T-helper 1 cell treated with Interleukin-12 subunit alpha and Interleukin-12 subunit beta and Interleukin-4 antibody, amounts not matched to agents 30 ng/mL and 1 ng/mL, for 36 hours (primary cell): ENCODE measurements around the gene BBS2. TPM values are rescaled to one million over a fixed set of nuclear protein-coding genes. Genes with fewer than 3 reads are reported as not detected.

Experiments used
- intact Hi-C: fragments of 100-400 bp; cut with micrococcal nuclease; formaldehyde crosslinking; loops from one replicate; pipeline ENCODE4 v1.15.1; 2024
- total RNA-seq: library from RNA; stranded (reverse); gene quantifications from 2 replicates; pipeline ENCODE4 v1.2.3, GENCODE V29; 2022

Gene BBS2
- total RNA-seq, 1 donor from 2014 or later = 12.1 TPM

- intact Hi-C loops = no loop called here
Measured at GRCh38 chr16:56478281-56479049, 41.4 kb downstream of the BBS2 start.

DNA sequence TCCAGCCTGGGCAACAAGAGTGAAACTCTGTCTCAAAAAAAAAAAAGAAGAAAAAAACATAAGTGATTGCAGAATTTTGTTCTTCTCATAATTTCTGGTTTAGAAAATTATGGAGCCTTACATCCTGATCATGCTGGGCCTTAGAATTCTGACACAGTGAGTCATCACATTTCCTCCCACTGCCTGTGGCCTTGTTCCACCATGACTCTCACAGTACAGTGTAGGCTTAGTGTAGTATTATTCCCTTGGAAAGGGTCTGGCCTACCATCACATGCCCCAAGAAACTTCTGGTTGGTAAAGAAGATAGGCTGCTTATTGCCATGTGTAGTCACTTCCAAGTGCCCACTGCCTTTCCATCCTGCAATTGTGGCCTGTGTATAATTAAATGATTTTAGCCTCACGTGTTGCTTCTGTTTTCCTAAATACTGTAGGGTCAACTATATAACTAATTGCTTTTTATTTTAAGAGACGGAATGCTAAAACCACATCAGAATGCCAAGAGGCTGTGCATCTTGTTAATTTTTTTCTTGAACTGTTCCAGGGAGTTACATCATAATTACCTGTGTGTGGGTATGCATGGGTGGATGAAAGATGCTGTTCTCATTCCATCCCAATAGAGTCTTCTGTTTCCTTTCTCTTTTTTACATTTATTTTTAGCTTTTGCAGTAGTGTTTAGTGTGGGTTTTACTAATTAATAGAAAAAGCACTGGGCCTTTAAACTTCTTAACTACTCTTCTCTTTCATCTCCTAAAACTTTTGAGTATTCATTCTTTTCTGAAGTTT is 42.5 kb downstream of the BBS2 start:
- intact Hi-C loops = no loop called here

DNA sequence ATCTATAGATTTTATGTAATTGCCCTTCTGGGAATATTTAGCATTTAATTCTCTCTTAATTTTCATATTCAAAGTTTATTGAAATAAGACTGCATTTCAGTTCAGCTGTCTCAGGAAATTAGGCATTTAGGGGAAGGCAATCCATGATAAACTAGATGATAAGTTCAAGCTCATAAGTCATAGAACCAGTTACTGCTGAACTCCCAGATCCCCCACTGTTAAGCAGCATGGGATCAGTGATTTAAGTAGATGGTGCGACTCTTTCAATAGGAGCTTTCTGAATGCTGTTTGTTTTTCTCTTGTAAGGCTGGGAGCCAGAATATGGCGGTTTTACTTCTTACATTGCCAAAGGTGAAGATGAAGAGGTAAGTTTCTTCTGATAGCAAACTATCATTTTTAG is 44.6 kb downstream of the BBS2 start:
- intact Hi-C loops = no loop called here

DNA sequence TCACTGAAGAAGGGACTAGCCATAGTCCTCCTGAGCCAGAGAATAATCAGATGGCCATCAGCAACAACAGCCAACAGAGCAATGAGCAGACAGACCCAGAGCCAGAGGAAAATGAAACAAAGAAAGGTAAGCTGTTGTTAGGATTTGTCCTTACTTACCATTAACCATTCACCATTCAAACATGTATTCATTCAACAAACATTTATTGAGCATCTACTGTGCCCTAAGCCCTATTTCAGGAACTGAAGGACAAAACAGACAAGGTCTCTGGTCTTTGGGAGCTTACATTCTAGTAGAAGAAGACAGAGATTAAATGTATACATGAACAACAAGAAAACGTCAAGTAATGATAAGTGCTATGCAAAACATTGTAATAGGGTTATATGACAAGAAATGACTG is 49.2 kb downstream of the BBS2 start:
- intact Hi-C loops = no loop called here

GRCh38 chr16:56470232-56470631 is 49.6 kb downstream of the BBS2 start:
- intact Hi-C loops = no loop called here

DNA sequence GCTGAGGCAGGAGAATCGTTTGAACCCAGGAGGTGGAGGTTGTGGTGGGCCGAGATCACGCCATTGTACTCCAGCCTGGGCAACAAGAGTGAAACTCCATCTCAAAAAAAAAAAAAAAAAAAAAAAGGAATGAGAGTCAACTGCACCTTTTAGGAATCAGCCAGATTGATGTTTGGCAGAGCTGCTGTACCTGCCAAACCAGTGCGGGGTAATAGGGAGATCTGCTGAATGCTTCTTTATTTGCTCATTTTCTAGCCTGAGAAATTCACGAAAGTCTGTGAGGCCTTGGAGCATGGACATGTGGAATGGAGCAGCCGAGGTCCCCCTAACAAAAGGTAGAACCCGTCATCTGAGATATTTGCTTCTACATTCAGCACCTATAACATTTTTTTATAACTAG is 50.1 kb downstream of the BBS2 start:
- intact Hi-C loops = no loop called here

- intact Hi-C loops = no loop called here
Measured at GRCh38 chr16:56468800-56469199, 51.0 kb downstream of the BBS2 start.

DNA sequence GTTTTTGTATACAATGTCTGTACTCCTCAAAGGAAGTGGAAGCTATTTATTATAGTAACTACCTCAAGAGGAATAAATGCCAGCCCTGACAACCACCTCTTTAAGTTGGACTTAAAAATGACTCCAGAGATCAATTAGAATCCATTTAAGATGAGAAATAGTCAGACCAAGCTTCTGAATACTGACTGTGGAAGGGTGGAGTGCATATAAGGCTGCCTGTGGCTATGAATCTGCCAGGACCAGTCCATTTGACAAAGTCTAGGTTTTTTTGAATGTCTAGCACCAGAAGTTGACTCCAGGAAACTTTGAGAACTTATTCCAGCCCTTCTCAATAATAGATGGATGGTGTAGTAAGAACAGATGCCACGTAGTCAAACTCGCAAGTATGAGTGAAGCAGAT is 53.5 kb downstream of the BBS2 start:
- intact Hi-C loops = no loop called here

GRCh38 chr16:56463153-56463552 is 56.7 kb downstream of the BBS2 start:
- intact Hi-C loops = no loop called here

DNA sequence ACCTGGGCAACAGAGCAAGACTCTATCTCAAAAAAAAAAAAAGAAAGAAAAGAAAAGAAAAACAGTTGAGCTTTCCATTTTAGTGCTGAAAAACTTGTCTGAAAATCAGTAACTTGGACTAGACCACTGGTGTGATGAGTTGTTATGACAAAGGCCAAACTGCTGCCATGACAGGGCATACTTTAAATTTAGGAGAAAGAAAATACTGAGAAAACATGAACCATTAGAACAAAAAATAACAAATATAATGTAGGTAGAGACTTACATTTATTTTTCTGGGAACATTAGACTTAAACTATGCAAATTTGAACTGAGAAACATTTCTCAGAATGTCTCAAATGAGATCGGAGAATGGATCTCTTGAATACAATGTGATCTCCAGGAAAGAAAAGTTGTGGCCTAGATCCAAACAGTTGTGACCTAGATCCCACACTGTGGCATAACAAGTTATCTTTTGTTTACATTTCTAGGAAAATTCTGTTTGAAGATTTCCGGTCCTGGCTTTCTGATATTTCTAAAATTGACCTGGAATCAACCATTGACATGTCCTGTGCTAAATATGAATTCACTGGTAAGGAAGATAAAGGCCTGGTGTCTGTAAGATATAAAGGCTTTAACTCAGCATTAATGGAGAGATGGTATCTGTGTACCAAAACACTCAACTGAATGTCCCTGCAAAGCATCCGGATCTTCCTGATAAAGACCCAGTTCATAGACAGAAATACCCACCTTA is 57.6 kb downstream of the BBS2 start:
- intact Hi-C loops = no loop called here

- intact Hi-C loops = no loop called here
Measured at GRCh38 chr16:56460101-56460500, 59.7 kb downstream of the BBS2 start.

GRCh38 chr16:56457927-56458470 is 61.8 kb downstream of the BBS2 start:
- intact Hi-C loops = no loop called here

GRCh38 chr16:56451753-56452689 is 67.8 kb downstream of the BBS2 start:
- intact Hi-C loops = loop anchor here (1.0 to 5.0 kb wide), 17 partner anchors 27 to 1940 kb away; partner anchors contain the start of genes AMFR, BBS2, CFAP20 and GINS3

DNA sequence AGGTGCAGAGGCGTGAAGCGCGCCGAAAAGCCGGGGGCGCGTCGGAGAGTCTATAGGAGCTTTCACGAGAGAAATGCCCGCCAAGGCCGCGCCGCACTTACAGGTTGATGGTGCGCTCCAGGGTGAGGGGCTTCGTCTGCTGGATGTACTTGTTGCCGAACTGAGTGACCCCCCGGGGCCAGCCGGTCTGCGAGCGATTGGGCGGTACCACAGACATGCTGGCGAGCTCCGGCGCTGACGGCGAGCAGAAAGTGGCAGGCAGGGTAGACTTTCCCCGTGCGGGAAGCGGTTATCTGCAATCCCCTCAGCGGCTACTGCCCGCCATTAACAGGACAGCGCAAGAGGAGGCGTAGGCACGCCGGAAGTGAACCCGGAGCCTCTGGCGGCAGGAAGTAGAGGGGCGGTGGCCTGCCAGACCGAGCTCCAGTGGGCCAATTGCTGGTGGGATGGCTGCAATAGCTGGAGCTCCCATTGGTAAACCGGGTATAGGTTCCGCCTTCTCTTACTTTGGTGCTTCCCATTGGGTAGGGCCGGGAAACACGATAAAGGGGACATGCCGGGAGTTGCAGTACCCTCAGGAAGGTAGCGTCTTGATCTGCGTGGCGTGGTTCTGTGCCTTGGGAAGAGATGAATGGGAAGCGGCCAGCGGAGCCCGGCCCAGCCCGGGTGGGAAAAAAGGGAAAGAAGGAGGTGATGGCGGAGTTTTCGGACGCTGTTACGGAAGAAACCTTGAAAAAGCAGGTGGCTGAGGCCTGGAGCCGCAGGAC is 68.7 kb downstream of the BBS2 start, which contains the start of the genes NUDT21 and OGFOD1:
Gene NUDT21, minus strand, starts transcription at position 347 of the 767 bp plus-strand sequence. Its CDS starts 130 bp downstream, at position 217.
Gene OGFOD1, plus strand, starts transcription at position 569 of the 767 bp plus-strand sequence. Its CDS starts 59 bp downstream, at position 628.
- intact Hi-C loops = loop anchor here (1.0 to 5.0 kb wide), 17 partner anchors 26 to 1941 kb away; partner anchors contain the start of genes AMFR, BBS2, CFAP20 and GINS3

- intact Hi-C loops = loop anchor here (2.0 to 5.0 kb wide), 5 partner anchors 126 to 1942 kb away; partner anchors contain the start of genes CFAP20, GINS3 and HERPUD1
Measured at GRCh38 chr16:56450275-56450985, 69.4 kb downstream of the BBS2 start.

- intact Hi-C loops = no loop called here
Measured at GRCh38 chr16:56448005-56448404, 71.8 kb downstream of the BBS2 start.

GRCh38 chr16:56447286-56447685 is 72.5 kb downstream of the BBS2 start:
- intact Hi-C loops = no loop called here

GRCh38 chr16:56438038-56438437 is 81.8 kb downstream of the BBS2 start:
- intact Hi-C loops = no loop called here

GRCh38 chr16:56436258-56436657 is 83.6 kb downstream of the BBS2 start:
- intact Hi-C loops = no loop called here
